Choroid plexus epithelial cell (primary cell): ENCODE measurements around the gene FAAP100.
A peak's percentile ranks its signal among the peaks of the same experiment; 100 is the strongest.

Source experiments
- DNase-seq: peaks from one replicate; pipeline ENCODE4 v3.0.0-alpha.2; 2010; ENCODE audit warnings: low read depth
- H3K4me3 ChIP-seq: 2 replicates; pipeline ENCODE4 v1.5.1; 2011; ENCODE audit warnings: low read depth, mild to moderate bottlenecking, control low read depth, low read length, moderate library complexity
- TF ChIP-seq, protein P1 (sequence below): conservative IDR thresholded peaks from 2 replicates; pipeline ENCODE4 v1.5.1; 2011; ENCODE audit warnings: low read depth, mild to moderate bottlenecking, control low read depth, inconsistent platforms, low read length, moderate library complexity

FAAP100 gene

GRCh38 chr17:81556175-81556691, 4.1 kb upstream of the FAAP100 start:
- H3K4me3 ChIP-seq, result no peak overlapping the region
- peak; percentile 16 for DNase-seq
- TF ChIP-seq, protein P1, sequence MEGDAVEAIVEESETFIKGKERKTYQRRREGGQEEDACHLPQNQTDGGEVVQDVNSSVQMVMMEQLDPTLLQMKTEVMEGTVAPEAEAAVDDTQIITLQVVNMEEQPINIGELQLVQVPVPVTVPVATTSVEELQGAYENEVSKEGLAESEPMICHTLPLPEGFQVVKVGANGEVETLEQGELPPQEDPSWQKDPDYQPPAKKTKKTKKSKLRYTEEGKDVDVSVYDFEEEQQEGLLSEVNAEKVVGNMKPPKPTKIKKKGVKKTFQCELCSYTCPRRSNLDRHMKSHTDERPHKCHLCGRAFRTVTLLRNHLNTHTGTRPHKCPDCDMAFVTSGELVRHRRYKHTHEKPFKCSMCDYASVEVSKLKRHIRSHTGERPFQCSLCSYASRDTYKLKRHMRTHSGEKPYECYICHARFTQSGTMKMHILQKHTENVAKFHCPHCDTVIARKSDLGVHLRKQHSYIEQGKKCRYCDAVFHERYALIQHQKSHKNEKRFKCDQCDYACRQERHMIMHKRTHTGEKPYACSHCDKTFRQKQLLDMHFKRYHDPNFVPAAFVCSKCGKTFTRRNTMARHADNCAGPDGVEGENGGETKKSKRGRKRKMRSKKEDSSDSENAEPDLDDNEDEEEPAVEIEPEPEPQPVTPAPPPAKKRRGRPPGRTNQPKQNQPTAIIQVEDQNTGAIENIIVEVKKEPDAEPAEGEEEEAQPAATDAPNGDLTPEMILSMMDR, result no peak

DNA sequence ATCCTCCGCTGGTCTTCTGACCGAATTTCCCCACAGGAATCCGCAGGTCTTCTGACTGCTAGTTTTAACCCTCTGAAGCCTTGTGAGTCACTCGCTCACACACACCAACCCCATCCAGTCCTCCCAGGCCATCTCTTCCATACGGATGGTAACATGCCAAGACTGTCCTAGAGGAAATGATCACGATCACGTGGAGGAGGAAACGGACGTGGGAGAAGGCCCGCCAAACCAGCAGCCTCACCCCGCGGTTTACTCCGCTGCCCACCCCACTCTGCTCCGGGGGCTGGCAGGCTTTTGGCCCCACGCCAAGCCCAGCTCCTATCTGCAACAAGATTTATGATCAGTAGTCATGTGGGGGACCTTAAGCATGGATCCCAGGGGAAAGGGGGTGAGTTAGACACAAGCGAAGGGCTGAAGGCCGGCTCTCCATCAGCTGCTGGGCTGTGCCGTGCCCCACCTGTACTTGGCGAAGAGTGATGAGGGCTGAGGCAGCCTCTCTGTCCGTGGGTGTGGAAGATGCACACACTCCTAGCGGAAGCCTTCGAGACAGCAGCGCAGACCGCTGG, 1.5 kb upstream of the FAAP100 start:
- TF ChIP-seq, protein P1, result no peak
- peak; percentile 95 for DNase-seq
- H3K4me3 ChIP-seq, result peak overlapping the region; percentile 9

DNA sequence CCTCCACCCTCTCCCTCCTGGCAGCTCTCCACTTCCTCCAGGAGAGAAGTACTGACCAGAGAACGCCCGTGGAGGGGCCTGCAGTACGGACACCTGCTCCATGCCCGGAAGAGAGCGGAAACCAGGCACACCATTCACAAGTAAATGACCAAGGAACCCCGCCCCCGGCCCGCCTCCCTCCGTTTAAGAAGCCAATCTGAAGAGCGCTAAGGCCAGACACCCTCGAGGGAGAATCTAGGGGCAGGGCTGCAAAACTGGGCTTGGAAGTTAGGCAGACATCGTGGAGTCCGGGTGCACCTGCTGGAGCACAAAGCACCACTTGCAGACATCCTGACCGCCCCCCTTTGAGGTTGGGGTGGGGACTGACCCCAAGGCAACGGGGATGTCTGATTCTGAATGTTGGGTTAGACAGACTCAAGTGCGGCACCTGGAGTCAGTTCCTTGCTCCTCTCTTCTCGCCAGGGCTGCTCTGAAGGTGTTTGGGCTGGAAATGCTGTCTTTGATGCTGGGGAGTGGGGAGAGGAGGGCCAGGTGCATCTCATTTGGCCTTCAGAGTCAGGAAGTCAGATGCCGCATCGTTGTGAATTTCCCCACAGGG, 964 bp upstream of the FAAP100 start:
- DNase-seq, result peak; percentile 83
- peak overlapping the region; percentile 92 for H3K4me3 ChIP-seq
- TF ChIP-seq, protein P1, result peak; percentile 28

DNA sequence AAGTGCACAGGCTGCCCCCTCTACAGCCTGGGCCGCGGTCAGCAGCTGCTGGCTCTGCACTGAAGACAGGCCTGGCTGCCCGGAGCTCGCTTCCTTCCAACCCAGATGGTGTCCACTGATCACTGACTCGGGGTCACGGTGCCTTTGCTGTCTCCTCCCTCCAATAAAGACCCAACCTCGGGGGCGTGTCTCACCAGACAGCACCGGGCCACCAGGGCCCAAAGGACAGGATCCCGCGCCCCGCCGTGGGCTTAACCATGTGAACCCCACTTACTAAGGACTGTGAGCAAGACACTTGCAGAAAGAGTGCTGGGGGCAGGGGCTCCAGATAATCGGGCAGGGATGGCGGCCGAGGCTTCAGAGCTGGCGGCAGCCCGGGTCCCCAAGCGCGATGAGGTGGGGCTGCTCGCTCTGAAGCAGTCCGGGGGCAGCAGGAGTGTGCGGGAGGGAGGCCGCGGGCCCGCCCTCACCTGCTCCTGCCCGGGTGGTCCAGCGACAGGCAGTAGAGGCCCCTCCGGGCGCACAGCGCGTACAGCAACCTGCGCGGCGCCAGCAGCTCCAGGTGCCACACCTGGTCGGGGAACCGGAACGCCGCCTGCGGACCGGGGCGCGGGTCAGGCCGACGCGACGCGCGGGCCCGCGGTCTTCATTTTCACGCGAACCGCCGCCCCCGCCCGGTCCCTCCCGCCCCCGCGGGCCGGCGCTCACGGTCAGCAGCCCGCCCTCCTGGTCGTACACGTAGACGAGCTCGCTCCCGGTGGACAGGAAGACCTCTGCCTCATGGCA, 502 bp downstream of the FAAP100 start:
- TF ChIP-seq, protein P1, result no peak
- DNase-seq, result peak; percentile 47
- H3K4me3 ChIP-seq, result peak overlapping the region; percentile 92

DNA sequence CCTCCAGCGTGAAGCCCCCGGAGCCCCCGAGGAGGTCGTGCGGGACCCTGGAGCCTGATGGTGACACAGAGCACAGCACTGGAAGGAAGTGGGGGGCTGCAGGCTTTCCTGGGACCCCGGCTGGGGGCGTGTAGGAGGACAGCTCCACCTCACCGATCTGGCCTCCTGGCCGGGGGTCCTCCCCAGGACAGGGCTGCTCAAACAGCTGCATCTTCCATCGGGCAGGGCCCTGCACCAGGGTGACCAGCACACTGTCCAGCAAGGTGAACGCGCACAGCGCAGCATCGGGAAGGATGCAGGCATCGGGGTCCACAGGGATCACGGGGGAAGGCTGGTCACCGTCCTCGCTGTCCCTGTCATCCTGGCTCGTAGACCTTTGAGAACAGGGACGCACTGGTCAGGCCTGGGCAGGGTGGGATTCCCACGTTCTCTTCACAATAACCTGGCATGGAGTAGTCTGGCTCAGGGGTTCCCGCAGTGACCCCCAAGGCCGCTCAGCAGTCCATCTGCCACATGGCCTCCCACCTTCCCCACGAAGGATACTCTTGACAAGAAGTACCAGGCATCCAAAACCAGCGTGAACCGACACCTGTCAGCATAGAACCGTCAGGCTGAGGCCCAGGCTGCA, 1.2 kb downstream of the FAAP100 start:
- no peak for DNase-seq
- H3K4me3 ChIP-seq, result peak overlapping the region; percentile 92
- TF ChIP-seq, protein P1, result no peak

DNA sequence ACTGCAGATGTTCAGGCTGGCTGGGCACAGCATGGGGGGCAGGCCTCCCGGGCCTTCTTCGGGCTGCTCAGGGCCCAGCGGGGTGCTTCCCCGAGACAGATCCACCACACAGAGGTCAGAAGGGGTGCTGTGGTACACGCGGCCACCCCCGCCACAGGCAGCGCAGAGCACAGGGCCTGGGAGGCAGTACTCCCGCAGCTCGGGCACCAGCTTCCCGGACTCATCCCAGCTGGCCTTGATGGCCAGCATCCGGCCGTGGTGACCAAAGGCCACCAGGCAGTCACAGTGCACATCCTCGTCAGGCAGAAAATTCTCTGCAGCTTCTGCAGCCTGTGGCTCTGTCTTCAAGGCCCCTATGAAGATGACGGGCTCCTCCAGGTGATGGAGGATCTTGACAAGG, 1.9 kb downstream of the FAAP100 start:
- no peak for DNase-seq
- TF ChIP-seq, protein P1, result no peak
- H3K4me3 ChIP-seq, result no peak overlapping the region
